PC-9 (cell line): ENCODE results near the gene CD86. TPM values are rescaled to one million over a fixed set of nuclear protein-coding genes. Genes with fewer than 3 reads are reported as not detected.

Experiments
- BruUV-seq: library from RNA; stranded (reverse); fragments of 400-500 nt; replicated peaks from 2 replicates; lab custom pipeline; 2021; lab: Mats Ljungman, UMichigan
- CTCF ChIA-PET: fragments of 300-600 bp; sonication (Branson Sonifier 250); formaldehyde crosslinking; loops from one replicate; lab custom pipeline; 2022; ENCODE audit warnings: antibody characterized with exemption; lab: Charles Lee
- POLR2A ChIA-PET: fragments of 300-600 bp; sonication (Branson Sonifier 250); formaldehyde crosslinking; loops from one replicate; lab custom pipeline; 2022; ENCODE audit warnings: antibody characterized with exemption; ENCODE audit not compliant: unreplicated experiment; lab: Charles Lee
- DNase-seq, 2 experiments: peaks; one replicate each; pipeline versions ENCODE4 v3.0.0 to v3.0.0-alpha.2; 2015 to 2022; ENCODE audit warnings: mixed read lengths in 1 of 2
- H2AFZ ChIP-seq: fragments of 200-600 bp; sonication (generic); 2 replicates; pipeline ENCODE4 v1.8.1; 2017; ENCODE audit warnings: antibody characterized with exemption
- H3F3A ChIP-seq: fragments of 200-600 bp; sonication (generic); 2 replicates; pipeline ENCODE4 v1.8.1; 2017; ENCODE audit warnings: antibody characterized with exemption, mild to moderate bottlenecking, low read depth; ENCODE audit not compliant: insufficient read depth
- H3K27ac ChIP-seq: fragments of 200-600 bp; sonication (generic); 2 replicates; pipeline ENCODE4 v1.6.1; 2016; ENCODE audit warnings: mixed run types
- H3K27me3 ChIP-seq: fragments of 200-600 bp; sonication (generic); 2 replicates; pipeline ENCODE4 v1.6.1; 2016; ENCODE audit warnings: low read depth, mixed run types; ENCODE audit not compliant: insufficient read depth
- H3K36me3 ChIP-seq: fragments of 200-600 bp; sonication (generic); 2 replicates; pipeline ENCODE4 v1.6.1; 2016; ENCODE audit warnings: low read depth, mixed run types
- H3K4me1 ChIP-seq: fragments of 200-600 bp; sonication (generic); replicated peaks from 2 replicates; pipeline ENCODE4 v1.6.1; 2016; ENCODE audit warnings: mixed run types; ENCODE audit not compliant: insufficient read depth
- H3K4me2 ChIP-seq: fragments of 200-600 bp; sonication (generic); 2 replicates; pipeline ENCODE4 v1.6.1; 2017; ENCODE audit warnings: mixed run types
- H3K4me3 ChIP-seq: fragments of 200-600 bp; sonication (generic); 2 replicates; pipeline ENCODE4 v1.6.1; 2016; ENCODE audit warnings: mixed run types
- H3K79me2 ChIP-seq: fragments of 200-600 bp; sonication (generic); 2 replicates; pipeline ENCODE4 v1.6.1; 2017; ENCODE audit warnings: low read depth, mixed run types
- H3K9me2 ChIP-seq: fragments of 200-600 bp; sonication (generic); 2 replicates; pipeline ENCODE4 v1.8.1; 2017; ENCODE audit warnings: mild to moderate bottlenecking; ENCODE audit not compliant: insufficient read depth
- H3K9me3 ChIP-seq: fragments of 200-600 bp; sonication (generic); 2 replicates; pipeline ENCODE4 v1.8.1; 2016; ENCODE audit warnings: low read depth; ENCODE audit not compliant: insufficient read depth
- H4K20me1 ChIP-seq: fragments of 200-600 bp; sonication (generic); 2 replicates; pipeline ENCODE4 v1.8.1; 2017; ENCODE audit not compliant: insufficient read depth
- EZH2 ChIP-seq: fragments of 200-600 bp; sonication (generic); IDR thresholded peaks from 2 replicates; pipeline ENCODE4 v1.8.0; 2017; ENCODE audit warnings: antibody characterized with exemption, low read depth
- intact Hi-C: fragments of 100-400 bp; cut with micrococcal nuclease; formaldehyde crosslinking; loops from one replicate; pipeline ENCODE4 v1.10.0; 2022; ENCODE audit not compliant: unreplicated experiment
- total RNA-seq: library from RNA; stranded (reverse); gene quantifications from 2 replicates; pipeline ENCODE4 v1.2.3, GENCODE V29; 2021
- TF ChIP-seq, protein P1 (sequence below): fragments of 200-600 bp; sonication (generic); conservative IDR thresholded peaks from 2 replicates; pipeline ENCODE4 v1.6.1; 2017; ENCODE audit warnings: mixed run types, antibody characterized with exemption, mild to moderate bottlenecking, moderate library complexity

Gene CD86
- total RNA-seq, 1 experiment from 2014 or later, result not detected

GRCh38 chr3:122078235-122078935, 23.2 kb downstream of the CD86 start:
- Histone ChIP-seq H3K9me2 (no peaks in the 10 kb centered on the region), H3K4me3 (no peak overlapping the region), H3K79me2 (no peaks in the 10 kb centered on the region), H3K4me2 (no peak overlapping the region), H3K27me3 (0 out of 2 replicates have a peak, but pooled peaks cover 4% of the 10 kb centered on the region), H3K4me1 (no peaks in the 10 kb centered on the region), H4K20me1 (no peaks in the 10 kb centered on the region), H3K27ac (no peak overlapping the region), H3K9me3 (no peaks in the 10 kb centered on the region; the same call in 1 of the 2 replicates), H2AFZ (no peak overlapping the region), H3F3A (no peaks in the 10 kb centered on the region), H3K36me3 (no peaks in the 10 kb centered on the region)
- CTCF ChIA-PET, result no interaction called here
- TF ChIP-seq, protein P1, sequence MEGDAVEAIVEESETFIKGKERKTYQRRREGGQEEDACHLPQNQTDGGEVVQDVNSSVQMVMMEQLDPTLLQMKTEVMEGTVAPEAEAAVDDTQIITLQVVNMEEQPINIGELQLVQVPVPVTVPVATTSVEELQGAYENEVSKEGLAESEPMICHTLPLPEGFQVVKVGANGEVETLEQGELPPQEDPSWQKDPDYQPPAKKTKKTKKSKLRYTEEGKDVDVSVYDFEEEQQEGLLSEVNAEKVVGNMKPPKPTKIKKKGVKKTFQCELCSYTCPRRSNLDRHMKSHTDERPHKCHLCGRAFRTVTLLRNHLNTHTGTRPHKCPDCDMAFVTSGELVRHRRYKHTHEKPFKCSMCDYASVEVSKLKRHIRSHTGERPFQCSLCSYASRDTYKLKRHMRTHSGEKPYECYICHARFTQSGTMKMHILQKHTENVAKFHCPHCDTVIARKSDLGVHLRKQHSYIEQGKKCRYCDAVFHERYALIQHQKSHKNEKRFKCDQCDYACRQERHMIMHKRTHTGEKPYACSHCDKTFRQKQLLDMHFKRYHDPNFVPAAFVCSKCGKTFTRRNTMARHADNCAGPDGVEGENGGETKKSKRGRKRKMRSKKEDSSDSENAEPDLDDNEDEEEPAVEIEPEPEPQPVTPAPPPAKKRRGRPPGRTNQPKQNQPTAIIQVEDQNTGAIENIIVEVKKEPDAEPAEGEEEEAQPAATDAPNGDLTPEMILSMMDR, result no peak
- no peak for TF ChIP-seq EZH2
- no peak for DNase-seq
- no TSS peak for BruUV-seq
- POLR2A ChIA-PET, result no interaction called here
- intact Hi-C loops, result no loop called here

GRCh38 chr3:122079524-122080206, 24.5 kb downstream of the CD86 start:
- no peak overlapping the region for H3K27ac ChIP-seq
- no peaks in the 10 kb centered on the region for H3K9me2 ChIP-seq
- ChIA-PET POLR2A (no interaction called here), CTCF (no interaction called here)
- no peaks in the 10 kb centered on the region for H3K4me1 ChIP-seq
- H3K4me2 ChIP-seq, result no peak overlapping the region
- no peaks in the 10 kb centered on the region; the same call in 1 of the 2 replicates for H3K9me3 ChIP-seq
- H3K27me3 ChIP-seq, result 0 out of 2 replicates have a peak, but pooled peaks cover 4% of the 10 kb centered on the region
- no peaks in the 10 kb centered on the region for H3K36me3 ChIP-seq
- intact Hi-C loops, result no loop called here
- no peak overlapping the region for H2AFZ ChIP-seq
- H3K79me2 ChIP-seq, result no peaks in the 10 kb centered on the region
- H4K20me1 ChIP-seq, result no peaks in the 10 kb centered on the region
- no peak overlapping the region for H3K4me3 ChIP-seq
- TF ChIP-seq, protein P1, result no peak
- no peaks in the 10 kb centered on the region for H3F3A ChIP-seq
- BruUV-seq, result no TSS peak
- DNase-seq, result no peak

- Histone ChIP-seq H4K20me1 (no peaks in the 10 kb centered on the region), H3K9me3 (no peaks in the 10 kb centered on the region; the same call in 1 of the 2 replicates), H3K9me2 (no peaks in the 10 kb centered on the region), H3K27me3 (0 out of 2 replicates have a peak, but pooled peaks cover 4% of the 10 kb centered on the region), H3K4me1 (no peaks in the 10 kb centered on the region), H3F3A (no peaks in the 10 kb centered on the region), H2AFZ (no peak overlapping the region), H3K4me2 (no peak overlapping the region), H3K36me3 (no peaks in the 10 kb centered on the region), H3K4me3 (no peak overlapping the region), H3K79me2 (no peaks in the 10 kb centered on the region), H3K27ac (no peak overlapping the region)
- CTCF ChIA-PET, result no interaction called here
- intact Hi-C loops, result no loop called here
- POLR2A ChIA-PET, result no interaction called here
- no peak for DNase-seq
- BruUV-seq, result no TSS peak
- no peak for TF ChIP-seq EZH2
- TF ChIP-seq, protein P1, result no peak
Observed at GRCh38 chr3:122080207-122080587, 25.0 kb downstream of the CD86 start.
